ENCODE data around the gene OR52W1. TPM values are rescaled to one million over a fixed set of nuclear protein-coding genes. Genes with fewer than 3 reads are reported as not detected.

OR52W1 gene
- total RNA-seq, 1 donor from 2014 or later, result not detected

DNA sequence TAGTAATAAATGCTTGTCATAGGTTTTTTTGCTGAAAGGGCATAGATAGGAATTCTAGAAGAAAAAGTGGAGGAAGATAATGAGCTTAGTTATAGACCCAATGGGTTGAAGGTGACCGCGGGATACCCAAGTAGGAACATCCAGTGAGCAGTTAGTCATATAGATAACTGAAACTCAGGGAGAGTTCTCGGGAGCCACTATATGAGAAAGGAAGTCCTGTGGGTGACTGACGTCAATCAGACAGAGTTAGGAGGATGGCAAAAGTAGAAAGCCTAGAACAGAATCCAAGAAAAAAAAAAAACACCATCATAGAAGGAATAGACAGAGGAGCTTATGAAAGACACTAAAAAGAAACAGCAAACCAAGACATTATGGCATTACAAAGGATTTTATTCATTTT is 38.2 kb downstream of the OR52W1 start:
- no peak for DNase-seq (ENCODE audit: low spot score in 2 of 2)
- Histone ChIP-seq H3K27me3 (no peaks in the 10 kb centered on the region), H3K36me3 (no peaks in the 10 kb centered on the region), H3K4me1 (peaks cover 0 to 12% of the 10 kb centered on the region in 2 donors), H3K27ac (no peak overlapping the region), H3K9me3 (no peaks in the 10 kb centered on the region), H3K4me3 (no peak overlapping the region)
- TF ChIP-seq, protein P1, sequence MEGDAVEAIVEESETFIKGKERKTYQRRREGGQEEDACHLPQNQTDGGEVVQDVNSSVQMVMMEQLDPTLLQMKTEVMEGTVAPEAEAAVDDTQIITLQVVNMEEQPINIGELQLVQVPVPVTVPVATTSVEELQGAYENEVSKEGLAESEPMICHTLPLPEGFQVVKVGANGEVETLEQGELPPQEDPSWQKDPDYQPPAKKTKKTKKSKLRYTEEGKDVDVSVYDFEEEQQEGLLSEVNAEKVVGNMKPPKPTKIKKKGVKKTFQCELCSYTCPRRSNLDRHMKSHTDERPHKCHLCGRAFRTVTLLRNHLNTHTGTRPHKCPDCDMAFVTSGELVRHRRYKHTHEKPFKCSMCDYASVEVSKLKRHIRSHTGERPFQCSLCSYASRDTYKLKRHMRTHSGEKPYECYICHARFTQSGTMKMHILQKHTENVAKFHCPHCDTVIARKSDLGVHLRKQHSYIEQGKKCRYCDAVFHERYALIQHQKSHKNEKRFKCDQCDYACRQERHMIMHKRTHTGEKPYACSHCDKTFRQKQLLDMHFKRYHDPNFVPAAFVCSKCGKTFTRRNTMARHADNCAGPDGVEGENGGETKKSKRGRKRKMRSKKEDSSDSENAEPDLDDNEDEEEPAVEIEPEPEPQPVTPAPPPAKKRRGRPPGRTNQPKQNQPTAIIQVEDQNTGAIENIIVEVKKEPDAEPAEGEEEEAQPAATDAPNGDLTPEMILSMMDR (IDR thresholded peaks at IDR 0.05), result no peak
- intact Hi-C loops (cut with DNase I), result loop anchor here (5.0 to 10.0 kb wide), 4 partner anchors 375 to 1630 kb away; partner anchors contain the start of genes PPFIBP2, TAF10, TRIM22 and TRIM5

DNA sequence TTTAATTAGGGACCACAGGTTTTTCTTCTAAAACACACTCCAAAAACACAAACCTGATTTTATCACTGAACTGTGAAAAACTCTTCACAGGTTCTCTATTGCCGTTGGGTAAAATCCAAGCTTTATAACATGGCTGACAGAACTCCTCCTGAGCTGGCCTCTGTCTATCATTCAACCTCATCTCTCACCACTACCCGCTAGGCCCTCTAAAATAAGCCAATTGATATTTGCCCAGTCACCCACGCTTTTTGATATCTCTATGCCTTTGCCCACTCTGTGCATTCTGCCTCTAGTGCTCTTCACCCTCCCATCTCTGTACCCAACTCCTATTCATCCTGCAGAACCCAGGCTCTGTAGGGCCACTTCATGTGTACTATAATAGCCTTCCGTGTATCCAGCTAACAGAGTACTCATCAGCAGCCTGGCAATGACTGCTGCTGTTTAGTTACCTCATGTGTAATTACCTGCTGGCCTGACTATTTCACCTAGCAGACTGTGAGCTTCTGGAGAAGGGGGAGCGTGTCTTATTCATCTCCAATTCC is 38.8 kb downstream of the OR52W1 start:
- Histone ChIP-seq H3K27me3 (no peaks in the 10 kb centered on the region), H3K4me3 (no peak overlapping the region), H3K4me1 (peaks cover 0 to 12% of the 10 kb centered on the region in 2 donors), H3K9me3 (no peaks in the 10 kb centered on the region), H3K36me3 (no peaks in the 10 kb centered on the region), H3K27ac (no peak overlapping the region)
- intact Hi-C loops (cut with DNase I), result loop anchor here (5.0 to 10.0 kb wide), 4 partner anchors 374 to 1631 kb away; partner anchors contain the start of genes PPFIBP2, TAF10, TRIM22 and TRIM5
- DNase-seq (ENCODE audit: low spot score in 2 of 2), result no peak
- TF ChIP-seq, protein P1 (IDR thresholded peaks at IDR 0.05), result no peak

DNA sequence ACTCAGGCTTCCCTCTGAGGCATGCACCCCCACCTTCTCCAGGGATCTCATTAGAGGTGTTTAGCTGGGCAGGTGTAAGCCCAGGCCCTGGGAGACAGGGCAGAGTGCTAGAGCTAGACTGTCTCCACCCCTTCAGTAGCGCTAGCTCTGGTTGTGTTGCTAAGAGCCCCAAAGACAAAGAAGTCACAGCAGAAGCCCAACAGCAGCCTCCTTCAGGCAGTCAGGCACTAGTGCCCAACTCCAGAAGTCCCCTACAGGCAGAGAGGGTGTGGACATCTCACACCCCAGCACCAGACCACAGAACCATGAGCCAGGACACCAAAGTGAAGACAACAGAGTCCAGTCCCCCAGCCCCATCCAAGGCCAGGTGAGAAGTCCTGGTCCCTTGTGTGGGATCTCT is 39.9 kb downstream of the OR52W1 start, which contains the start of gene CNGA4:
CNGA4 (plus strand) TSS at position 188 of the 400 bp plus-strand sequence; CDS start at position 306, 118 bp downstream.
- Histone ChIP-seq H3K4me1 (peaks cover 0 to 2% of the 10 kb centered on the region in 2 donors), H3K9me3 (no peaks in the 10 kb centered on the region), H3K27me3 (no peaks in the 10 kb centered on the region), H3K4me3 (no peak within 1 kb of the TSS), H3K27ac (no peak within 1 kb of the TSS), H3K36me3 (no peaks in the 10 kb centered on the region)
- no peak for DNase-seq (ENCODE audit: low spot score in 2 of 2)
- TF ChIP-seq, protein P1 (IDR thresholded peaks at IDR 0.05), result no peak
- intact Hi-C loops (cut with DNase I), result loop anchor here (5.0 to 10.0 kb wide), 4 partner anchors 373 to 1632 kb away; partner anchors contain the start of genes PPFIBP2, TAF10, TRIM22 and TRIM5

DNA sequence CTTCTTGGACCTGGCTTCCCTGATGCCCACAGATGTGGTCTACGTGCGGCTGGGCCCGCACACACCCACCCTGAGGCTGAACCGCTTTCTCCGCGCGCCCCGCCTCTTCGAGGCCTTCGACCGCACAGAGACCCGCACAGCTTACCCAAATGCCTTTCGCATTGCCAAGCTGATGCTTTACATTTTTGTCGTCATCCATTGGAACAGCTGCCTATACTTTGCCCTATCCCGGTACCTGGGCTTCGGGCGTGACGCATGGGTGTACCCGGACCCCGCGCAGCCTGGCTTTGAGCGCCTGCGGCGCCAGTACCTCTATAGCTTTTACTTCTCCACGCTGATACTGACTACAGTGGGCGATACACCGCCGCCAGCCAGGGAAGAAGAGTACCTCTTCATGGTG is 41.1 kb downstream of the OR52W1 start:
- Histone ChIP-seq H3K27ac (no peak overlapping the region), H3K36me3 (no peaks in the 10 kb centered on the region), H3K9me3 (no peaks in the 10 kb centered on the region), H3K4me1 (no peaks in the 10 kb centered on the region), H3K4me3 (no peak overlapping the region), H3K27me3 (no peaks in the 10 kb centered on the region)
- DNase-seq (ENCODE audit: low spot score in 2 of 2), result no peak
- intact Hi-C loops (cut with DNase I), result no loop called here
- TF ChIP-seq, protein P1 (IDR thresholded peaks at IDR 0.05), result no peak

DNA sequence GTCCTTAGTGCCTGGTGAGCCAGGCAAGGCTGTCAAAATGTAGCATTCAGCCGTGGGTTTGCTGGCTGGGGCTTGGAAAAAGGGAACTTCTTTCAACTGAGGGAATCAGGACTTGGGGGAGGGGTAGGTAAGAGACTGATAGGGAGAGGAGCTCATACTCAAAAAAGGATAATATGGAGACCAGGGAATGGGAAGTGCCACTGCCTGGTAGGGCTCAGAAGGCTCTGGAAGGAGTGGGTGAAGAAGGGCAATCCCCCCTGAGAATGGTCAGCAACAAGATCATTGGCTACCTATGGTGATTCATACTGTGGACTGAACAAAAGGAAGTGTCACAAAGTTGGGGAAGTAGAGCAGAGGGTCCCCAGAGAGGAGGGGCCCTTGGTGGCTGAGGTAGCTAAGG is 41.8 kb downstream of the OR52W1 start:
- no peaks in the 10 kb centered on the region for H3K4me1 ChIP-seq
- H3K9me3 ChIP-seq, result no peaks in the 10 kb centered on the region
- no peak overlapping the region for H3K27ac ChIP-seq
- intact Hi-C loops (cut with DNase I), result no loop called here
- DNase-seq (ENCODE audit: low spot score in 2 of 2), result no peak
- no peaks in the 10 kb centered on the region for H3K27me3 ChIP-seq
- TF ChIP-seq, protein P1 (IDR thresholded peaks at IDR 0.05), result no peak
- H3K36me3 ChIP-seq, result no peaks in the 10 kb centered on the region
- H3K4me3 ChIP-seq, result no peak overlapping the region

Measured in ascending aorta (tissue), 2 donors.